AG09319 (cell line): Measurements from ENCODE around the gene IL36RN.

Experiments used
- DNase-seq: peaks from one replicate; pipeline ENCODE4 v3.0.0-alpha.2; 2010; ENCODE audit warnings: low read depth; ENCODE audit errors: extremely low read depth
- CTCF ChIP-seq: IDR thresholded peaks from 2 replicates; pipeline ENCODE4 v1.5.1; 2011; ENCODE audit warnings: low read depth, mild to moderate bottlenecking, inconsistent platforms, low read length, moderate library complexity

The IL36RN gene

GRCh38 chr2:113015042-113015441 is 44.0 kb upstream of the IL36RN start:
- DNase-seq = no peak
- no peak for TF ChIP-seq CTCF

- TF ChIP-seq CTCF = no peak
- DNase-seq = no peak
Measured at GRCh38 chr2:113015655-113016054, 43.3 kb upstream of the IL36RN start.

GRCh38 chr2:113018509-113018908 is 40.5 kb upstream of the IL36RN start:
- no peak for DNase-seq
- TF ChIP-seq CTCF = no peak

- DNase-seq = no peak
- TF ChIP-seq CTCF = no peak
Measured at GRCh38 chr2:113021312-113021711, 37.7 kb upstream of the IL36RN start.

GRCh38 chr2:113024764-113025163 is 34.2 kb upstream of the IL36RN start:
- TF ChIP-seq CTCF = no peak

GRCh38 chr2:113025737-113026136 is 33.3 kb upstream of the IL36RN start:
- no peak for TF ChIP-seq CTCF
- no peak for DNase-seq

More at GRCh38 chr2:113024764-113025163, 34.2 kb upstream of the IL36RN start:
- no peak for DNase-seq

DNA sequence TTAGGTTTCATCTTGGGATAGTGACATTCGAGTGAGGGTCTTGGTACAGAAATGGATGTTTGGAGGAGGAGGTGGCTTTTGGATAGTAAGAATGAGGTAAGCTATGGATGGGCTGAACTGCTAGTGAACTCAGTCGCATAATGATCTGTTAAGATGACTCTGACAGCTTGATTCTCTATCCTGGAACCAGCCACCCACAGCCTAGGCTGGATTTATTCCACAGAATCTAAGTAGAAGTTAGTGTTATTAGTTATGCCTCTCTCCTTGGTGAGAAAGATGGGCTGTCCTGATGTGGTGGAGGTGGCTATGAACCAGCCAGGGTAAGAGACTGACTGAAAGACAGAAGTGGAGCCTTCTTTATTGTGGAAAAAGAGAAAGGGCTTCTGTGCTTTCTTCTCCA is 31.3 kb upstream of the IL36RN start:
- no peak for TF ChIP-seq CTCF
- DNase-seq = no peak
